ENCODE measurements around the gene ZBTB7C.

Gene ZBTB7C

GRCh38 chr18:48342125-48342524, 67.1 kb downstream of the ZBTB7C start:
- Histone ChIP-seq H3K9me3 (ENCODE audit: control insufficient read depth in 1 of 2, low read length in 2 of 2) (no peaks in the 10 kb centered on the region), H3K36me3 (ENCODE audit: control insufficient read depth in 1 of 2, insufficient read depth in 2 of 2, low read length in 2 of 2) (no peaks in the 10 kb centered on the region), H3K4me3 (ENCODE audit: low read depth in 1 of 2, low read length in 2 of 2) (no peak overlapping the region), H3K27me3 (ENCODE audit: control insufficient read depth in 1 of 2, insufficient read depth in 2 of 2, low read length in 2 of 2) (no peaks in the 10 kb centered on the region), H3K9ac (ENCODE audit: low read depth in 1 of 2, low read length in 2 of 2) (no peak overlapping the region), H3K4me1 (ENCODE audit: control insufficient read depth in 1 of 2, insufficient read depth in 2 of 2, low read length in 2 of 2) (peaks cover 9% of the 10 kb centered on the region in 2 donors), H3K27ac (ENCODE audit: low read depth, low read length) (no peak overlapping the region)

- no peak overlapping the region for H3K4me3 ChIP-seq (ENCODE audit: low read depth in 1 of 2, low read length in 2 of 2)
- no peaks in the 10 kb centered on the region for H3K36me3 ChIP-seq (ENCODE audit: control insufficient read depth in 1 of 2, insufficient read depth in 2 of 2, low read length in 2 of 2)
- H3K9ac ChIP-seq (ENCODE audit: low read depth in 1 of 2, low read length in 2 of 2), result no peak overlapping the region
- peaks cover 9% of the 10 kb centered on the region in 2 donors for H3K4me1 ChIP-seq (ENCODE audit: control insufficient read depth in 1 of 2, insufficient read depth in 2 of 2, low read length in 2 of 2)
- H3K9me3 ChIP-seq (ENCODE audit: control insufficient read depth in 1 of 2, low read length in 2 of 2), result no peaks in the 10 kb centered on the region
- no peaks in the 10 kb centered on the region for H3K27me3 ChIP-seq (ENCODE audit: control insufficient read depth in 1 of 2, insufficient read depth in 2 of 2, low read length in 2 of 2)
- no peak overlapping the region for H3K27ac ChIP-seq (ENCODE audit: low read depth, low read length)
Observed at GRCh38 chr18:48340560-48340959, 68.6 kb downstream of the ZBTB7C start.

GRCh38 chr18:48339692-48340091, 69.5 kb downstream of the ZBTB7C start:
- Histone ChIP-seq H3K27ac (ENCODE audit: low read depth, low read length) (no peak overlapping the region), H3K9ac (ENCODE audit: low read depth in 1 of 2, low read length in 2 of 2) (no peak overlapping the region), H3K9me3 (ENCODE audit: control insufficient read depth in 1 of 2, low read length in 2 of 2) (no peaks in the 10 kb centered on the region), H3K4me1 (ENCODE audit: control insufficient read depth in 1 of 2, insufficient read depth in 2 of 2, low read length in 2 of 2) (peaks cover 9% of the 10 kb centered on the region in 2 donors), H3K36me3 (ENCODE audit: control insufficient read depth in 1 of 2, insufficient read depth in 2 of 2, low read length in 2 of 2) (no peaks in the 10 kb centered on the region), H3K27me3 (ENCODE audit: control insufficient read depth in 1 of 2, insufficient read depth in 2 of 2, low read length in 2 of 2) (no peaks in the 10 kb centered on the region), H3K4me3 (ENCODE audit: low read depth in 1 of 2, low read length in 2 of 2) (no peak overlapping the region)

GRCh38 chr18:48338915-48339314, 70.3 kb downstream of the ZBTB7C start:
- no peaks in the 10 kb centered on the region for H3K27me3 ChIP-seq (ENCODE audit: control insufficient read depth in 1 of 2, insufficient read depth in 2 of 2, low read length in 2 of 2)
- peaks cover 9% of the 10 kb centered on the region in 2 donors for H3K4me1 ChIP-seq (ENCODE audit: control insufficient read depth in 1 of 2, insufficient read depth in 2 of 2, low read length in 2 of 2)
- no peak overlapping the region for H3K9ac ChIP-seq (ENCODE audit: low read depth in 1 of 2, low read length in 2 of 2)
- no peaks in the 10 kb centered on the region for H3K9me3 ChIP-seq (ENCODE audit: control insufficient read depth in 1 of 2, low read length in 2 of 2)
- H3K4me3 ChIP-seq (ENCODE audit: low read depth in 1 of 2, low read length in 2 of 2), result no peak overlapping the region
- no peaks in the 10 kb centered on the region for H3K36me3 ChIP-seq (ENCODE audit: control insufficient read depth in 1 of 2, insufficient read depth in 2 of 2, low read length in 2 of 2)
- no peak overlapping the region for H3K27ac ChIP-seq (ENCODE audit: low read depth, low read length)

GRCh38 chr18:48337053-48337452, 72.1 kb downstream of the ZBTB7C start:
- Histone ChIP-seq H3K4me1 (ENCODE audit: control insufficient read depth in 1 of 2, insufficient read depth in 2 of 2, low read length in 2 of 2) (no peaks in the 10 kb centered on the region), H3K36me3 (ENCODE audit: control insufficient read depth in 1 of 2, insufficient read depth in 2 of 2, low read length in 2 of 2) (no peaks in the 10 kb centered on the region), H3K9ac (ENCODE audit: low read depth in 1 of 2, low read length in 2 of 2) (no peak overlapping the region), H3K27ac (ENCODE audit: low read depth, low read length) (no peak overlapping the region), H3K4me3 (ENCODE audit: low read depth in 1 of 2, low read length in 2 of 2) (no peak overlapping the region), H3K27me3 (ENCODE audit: control insufficient read depth in 1 of 2, insufficient read depth in 2 of 2, low read length in 2 of 2) (no peaks in the 10 kb centered on the region), H3K9me3 (ENCODE audit: control insufficient read depth in 1 of 2, low read length in 2 of 2) (no peaks in the 10 kb centered on the region)

- Histone ChIP-seq H3K4me1 (ENCODE audit: control insufficient read depth in 1 of 2, insufficient read depth in 2 of 2, low read length in 2 of 2) (no peaks in the 10 kb centered on the region), H3K4me3 (ENCODE audit: low read depth in 1 of 2, low read length in 2 of 2) (no peak overlapping the region), H3K36me3 (ENCODE audit: control insufficient read depth in 1 of 2, insufficient read depth in 2 of 2, low read length in 2 of 2) (no peaks in the 10 kb centered on the region), H3K27me3 (ENCODE audit: control insufficient read depth in 1 of 2, insufficient read depth in 2 of 2, low read length in 2 of 2) (no peaks in the 10 kb centered on the region), H3K9me3 (ENCODE audit: control insufficient read depth in 1 of 2, low read length in 2 of 2) (no peaks in the 10 kb centered on the region), H3K27ac (ENCODE audit: low read depth, low read length) (no peak overlapping the region), H3K9ac (ENCODE audit: low read depth in 1 of 2, low read length in 2 of 2) (no peak overlapping the region)
Observed at GRCh38 chr18:48336332-48336731, 72.9 kb downstream of the ZBTB7C start.

GRCh38 chr18:48335829-48336228, 73.4 kb downstream of the ZBTB7C start:
- H3K4me1 ChIP-seq (ENCODE audit: control insufficient read depth in 1 of 2, insufficient read depth in 2 of 2, low read length in 2 of 2), result no peaks in the 10 kb centered on the region
- no peaks in the 10 kb centered on the region for H3K36me3 ChIP-seq (ENCODE audit: control insufficient read depth in 1 of 2, insufficient read depth in 2 of 2, low read length in 2 of 2)
- H3K4me3 ChIP-seq (ENCODE audit: low read depth in 1 of 2, low read length in 2 of 2), result no peak overlapping the region
- H3K9me3 ChIP-seq (ENCODE audit: control insufficient read depth in 1 of 2, low read length in 2 of 2), result no peaks in the 10 kb centered on the region
- H3K27ac ChIP-seq (ENCODE audit: low read depth, low read length), result no peak overlapping the region
- no peaks in the 10 kb centered on the region for H3K27me3 ChIP-seq (ENCODE audit: control insufficient read depth in 1 of 2, insufficient read depth in 2 of 2, low read length in 2 of 2)
- H3K9ac ChIP-seq (ENCODE audit: low read depth in 1 of 2, low read length in 2 of 2), result no peak overlapping the region

- H3K27me3 ChIP-seq (ENCODE audit: control insufficient read depth in 1 of 2, insufficient read depth in 2 of 2, low read length in 2 of 2), result no peaks in the 10 kb centered on the region
- H3K4me3 ChIP-seq (ENCODE audit: low read depth in 1 of 2, low read length in 2 of 2), result no peak overlapping the region
- H3K9ac ChIP-seq (ENCODE audit: low read depth in 1 of 2, low read length in 2 of 2), result no peak overlapping the region
- H3K36me3 ChIP-seq (ENCODE audit: control insufficient read depth in 1 of 2, insufficient read depth in 2 of 2, low read length in 2 of 2), result no peaks in the 10 kb centered on the region
- no peaks in the 10 kb centered on the region for H3K4me1 ChIP-seq (ENCODE audit: control insufficient read depth in 1 of 2, insufficient read depth in 2 of 2, low read length in 2 of 2)
- no peaks in the 10 kb centered on the region for H3K9me3 ChIP-seq (ENCODE audit: control insufficient read depth in 1 of 2, low read length in 2 of 2)
- H3K27ac ChIP-seq (ENCODE audit: low read depth, low read length), result no peak overlapping the region
Observed at GRCh38 chr18:48334845-48335244, 74.3 kb downstream of the ZBTB7C start.

- H3K4me1 ChIP-seq (ENCODE audit: control insufficient read depth in 1 of 2, insufficient read depth in 2 of 2, low read length in 2 of 2), result no peaks in the 10 kb centered on the region
- no peak overlapping the region for H3K27ac ChIP-seq (ENCODE audit: low read depth, low read length)
- H3K36me3 ChIP-seq (ENCODE audit: control insufficient read depth in 1 of 2, insufficient read depth in 2 of 2, low read length in 2 of 2), result no peaks in the 10 kb centered on the region
- H3K9ac ChIP-seq (ENCODE audit: low read depth in 1 of 2, low read length in 2 of 2), result no peak overlapping the region
- H3K9me3 ChIP-seq (ENCODE audit: control insufficient read depth in 1 of 2, low read length in 2 of 2), result no peaks in the 10 kb centered on the region
- no peak overlapping the region for H3K4me3 ChIP-seq (ENCODE audit: low read depth in 1 of 2, low read length in 2 of 2)
- H3K27me3 ChIP-seq (ENCODE audit: control insufficient read depth in 1 of 2, insufficient read depth in 2 of 2, low read length in 2 of 2), result no peaks in the 10 kb centered on the region
Observed at GRCh38 chr18:48333563-48333962, 75.6 kb downstream of the ZBTB7C start.

- Histone ChIP-seq H3K27me3 (ENCODE audit: control insufficient read depth in 1 of 2, insufficient read depth in 2 of 2, low read length in 2 of 2) (no peaks in the 10 kb centered on the region), H3K4me1 (ENCODE audit: control insufficient read depth in 1 of 2, insufficient read depth in 2 of 2, low read length in 2 of 2) (no peaks in the 10 kb centered on the region), H3K4me3 (ENCODE audit: low read depth in 1 of 2, low read length in 2 of 2) (no peak overlapping the region), H3K9ac (ENCODE audit: low read depth in 1 of 2, low read length in 2 of 2) (no peak overlapping the region), H3K27ac (ENCODE audit: low read depth, low read length) (no peak overlapping the region), H3K36me3 (ENCODE audit: control insufficient read depth in 1 of 2, insufficient read depth in 2 of 2, low read length in 2 of 2) (no peaks in the 10 kb centered on the region), H3K9me3 (ENCODE audit: control insufficient read depth in 1 of 2, low read length in 2 of 2) (no peaks in the 10 kb centered on the region)
Observed at GRCh38 chr18:48330016-48330991, 78.9 kb downstream of the ZBTB7C start.

Data from duodenal mucosa (tissue), 2 donors.